Kidney epithelial cell (primary cell): ENCODE results near the gene ARMC5. TPM values are rescaled to one million over a fixed set of nuclear protein-coding genes. Genes with fewer than 3 reads are reported as not detected.

Experiments
- DNase-seq: peaks from one replicate; pipeline ENCODE4 v3.0.0-alpha.2; 2010; ENCODE audit warnings: low read depth
- H3K27me3 ChIP-seq: 2 replicates; pipeline ENCODE4 v1.6.0; 2011; ENCODE audit warnings: low read length; ENCODE audit not compliant: control insufficient read depth, insufficient read depth
- H3K36me3 ChIP-seq: 2 replicates; pipeline ENCODE4 v1.5.1; 2011; ENCODE audit warnings: low read length; ENCODE audit not compliant: control insufficient read depth, insufficient read depth
- H3K4me3 ChIP-seq: 2 replicates; pipeline ENCODE4 v1.5.1; 2011; ENCODE audit warnings: low read depth, mild to moderate bottlenecking, control low read depth, low read length
- total RNA-seq: library from RNA; depleted of rRNA; stranded (reverse); fragments of >200 nt; gene quantifications from 2 replicates; pipeline ENCODE4 v1.2.3, GENCODE V29; 2015
- TF ChIP-seq, protein P1 (sequence below): IDR thresholded peaks from 2 replicates; pipeline ENCODE4 v1.5.1; 2011; ENCODE audit warnings: mild to moderate bottlenecking, moderate library complexity, low read length, control low read depth, inconsistent platforms; ENCODE audit not compliant: insufficient read depth, poor library complexity, severe bottlenecking

ARMC5 gene
- total RNA-seq, 1 donor from 2014 or later = 18.7 TPM

DNA sequence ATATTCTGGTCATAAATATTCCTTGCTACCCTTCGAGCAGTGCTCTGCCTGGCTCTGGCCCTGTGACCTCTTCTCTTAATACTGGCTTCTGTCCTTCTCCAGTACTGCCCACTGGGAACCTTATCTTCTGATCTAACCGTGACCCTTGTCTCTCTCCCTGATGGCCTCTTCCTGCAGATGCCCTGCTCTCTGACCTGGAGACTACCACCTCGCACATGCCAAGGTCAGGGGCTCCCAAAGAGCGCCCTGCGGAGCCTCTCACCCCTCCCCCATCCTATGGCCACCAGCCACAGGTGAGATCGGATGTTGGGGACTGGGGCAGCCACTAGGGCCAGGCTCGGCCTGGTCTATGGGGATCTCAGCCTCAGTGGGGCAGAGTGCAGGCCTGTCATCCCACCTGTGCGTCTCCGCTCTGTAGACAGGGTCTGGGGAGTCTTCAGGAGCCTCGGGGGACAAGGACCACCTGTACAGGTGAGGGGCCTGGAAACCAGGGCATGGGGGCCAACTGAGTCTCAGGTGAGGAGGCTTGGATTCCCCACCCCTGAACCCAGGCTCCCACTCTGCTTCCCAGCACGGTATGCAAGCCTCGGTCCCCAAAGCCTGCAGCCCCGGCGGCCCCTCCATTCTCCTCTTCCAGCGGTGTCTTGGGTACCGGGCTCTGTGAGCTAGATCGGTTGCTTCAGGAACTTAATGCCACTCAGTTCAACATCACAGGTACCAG, 14.1 kb downstream of the ARMC5 start:
- no peak overlapping the region for H3K4me3 ChIP-seq
- no peaks in the 10 kb centered on the region for H3K36me3 ChIP-seq
- peaks cover 2% of the 10 kb centered on the region for H3K27me3 ChIP-seq
- TF ChIP-seq, protein P1, sequence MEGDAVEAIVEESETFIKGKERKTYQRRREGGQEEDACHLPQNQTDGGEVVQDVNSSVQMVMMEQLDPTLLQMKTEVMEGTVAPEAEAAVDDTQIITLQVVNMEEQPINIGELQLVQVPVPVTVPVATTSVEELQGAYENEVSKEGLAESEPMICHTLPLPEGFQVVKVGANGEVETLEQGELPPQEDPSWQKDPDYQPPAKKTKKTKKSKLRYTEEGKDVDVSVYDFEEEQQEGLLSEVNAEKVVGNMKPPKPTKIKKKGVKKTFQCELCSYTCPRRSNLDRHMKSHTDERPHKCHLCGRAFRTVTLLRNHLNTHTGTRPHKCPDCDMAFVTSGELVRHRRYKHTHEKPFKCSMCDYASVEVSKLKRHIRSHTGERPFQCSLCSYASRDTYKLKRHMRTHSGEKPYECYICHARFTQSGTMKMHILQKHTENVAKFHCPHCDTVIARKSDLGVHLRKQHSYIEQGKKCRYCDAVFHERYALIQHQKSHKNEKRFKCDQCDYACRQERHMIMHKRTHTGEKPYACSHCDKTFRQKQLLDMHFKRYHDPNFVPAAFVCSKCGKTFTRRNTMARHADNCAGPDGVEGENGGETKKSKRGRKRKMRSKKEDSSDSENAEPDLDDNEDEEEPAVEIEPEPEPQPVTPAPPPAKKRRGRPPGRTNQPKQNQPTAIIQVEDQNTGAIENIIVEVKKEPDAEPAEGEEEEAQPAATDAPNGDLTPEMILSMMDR = no peak
- no peak for DNase-seq

DNA sequence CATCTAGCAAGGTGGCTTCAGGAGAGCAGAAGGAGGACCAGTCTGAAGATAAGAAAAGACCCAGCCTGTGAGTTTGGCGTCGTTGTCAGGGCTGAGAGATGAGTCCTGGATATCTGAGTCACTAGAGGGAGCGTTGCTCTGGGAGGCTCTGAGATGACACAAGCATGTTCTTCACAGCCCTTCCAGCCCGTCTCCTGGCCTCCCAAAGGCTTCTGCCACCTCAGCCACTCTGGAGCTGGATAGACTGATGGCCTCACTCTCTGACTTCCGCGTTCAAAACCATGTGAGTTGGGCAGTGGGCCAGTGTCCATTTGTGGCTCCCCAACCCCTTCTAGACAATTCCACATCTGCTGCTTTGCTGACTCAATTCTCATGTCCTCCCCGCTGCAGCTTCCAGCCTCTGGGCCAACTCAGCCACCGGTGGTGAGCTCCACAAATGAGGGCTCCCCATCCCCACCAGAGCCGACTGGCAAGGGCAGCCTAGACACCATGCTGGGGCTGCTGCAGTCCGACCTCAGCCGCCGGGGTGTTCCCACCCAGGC, 14.9 kb downstream of the ARMC5 start:
- Histone ChIP-seq H3K27me3 (peaks cover 2% of the 10 kb centered on the region), H3K4me3 (no peak overlapping the region), H3K36me3 (no peaks in the 10 kb centered on the region)
- no peak for DNase-seq
- TF ChIP-seq, protein P1 = no peak

GRCh38 chr16:31474773-31475738, 15.8 kb downstream of the ARMC5 start:
- Histone ChIP-seq H3K36me3 (no peaks in the 10 kb centered on the region), H3K27me3 (peaks cover 2% of the 10 kb centered on the region), H3K4me3 (no peak overlapping the region)
- DNase-seq = no peak
- TF ChIP-seq, protein P1 = no peak

- H3K4me3 ChIP-seq = no peak overlapping the region
Measured at GRCh38 chr16:31475946-31476302, 16.6 kb downstream of the ARMC5 start.

GRCh38 chr16:31476303-31477219, 17.3 kb downstream of the ARMC5 start:
- peaks cover 2% of the 10 kb centered on the region for H3K27me3 ChIP-seq
- TF ChIP-seq, protein P1 = no peak
- H3K4me3 ChIP-seq = no peak overlapping the region
- H3K36me3 ChIP-seq = no peaks in the 10 kb centered on the region
- DNase-seq = no peak

More at GRCh38 chr16:31475946-31476302, 16.6 kb downstream of the ARMC5 start:
- no peak for DNase-seq
- peaks cover 2% of the 10 kb centered on the region for H3K27me3 ChIP-seq
- no peaks in the 10 kb centered on the region for H3K36me3 ChIP-seq
- TF ChIP-seq, protein P1 = no peak
